WTC11 (cell line): ENCODE data around the gene MAN2B1. TPM values are rescaled to one million over a fixed set of nuclear protein-coding genes. Genes with fewer than 3 reads are reported as not detected.

Experiments used
- ATF1 ChIP-seq: sonication (generic); formaldehyde crosslinking; IDR thresholded peaks from 2 replicates; pipeline ENCODE4 v1.8.1; 2023; ENCODE audit warnings: mild to moderate bottlenecking, moderate library complexity, missing genetic modification reagents
- ESRRA ChIP-seq: sonication (generic); formaldehyde crosslinking; IDR thresholded peaks from 2 replicates; pipeline ENCODE4 v1.8.1; 2022; ENCODE audit warnings: mild to moderate bottlenecking, missing genetic modification reagents, borderline replicate concordance
- FOXP1 ChIP-seq: sonication (generic); formaldehyde crosslinking; IDR thresholded peaks from 2 replicates; pipeline ENCODE4 v1.8.0; 2022; ENCODE audit warnings: missing genetic modification reagents, mild to moderate bottlenecking, moderate library complexity, borderline replicate concordance
- GRHL2 ChIP-seq: fragments of 250-450 bp; sonication (Bioruptor Pico); IDR thresholded peaks from 2 replicates; pipeline ENCODE4 v1.8.0; 2022; ENCODE audit warnings: mild to moderate bottlenecking, moderate library complexity; ENCODE audit not compliant: insufficient replicate concordance, severe bottlenecking
- GTF2I ChIP-seq: fragments of 250-450 bp; sonication (Bioruptor Pico); conservative IDR thresholded peaks from 2 replicates; pipeline ENCODE4 v1.4.0; 2021; ENCODE audit warnings: mild to moderate bottlenecking
- MXD4 ChIP-seq: fragments of 250-450 bp; sonication (Bioruptor Pico); IDR thresholded peaks from 2 replicates; pipeline ENCODE4 v1.8.0; 2021; ENCODE audit warnings: mild to moderate bottlenecking, moderate library complexity, borderline replicate concordance
- NFE2L1 ChIP-seq: sonication (generic); formaldehyde crosslinking; IDR thresholded peaks from 2 replicates; pipeline ENCODE4 v1.8.1; 2023; ENCODE audit warnings: missing genetic modification reagents
- NR3C1 ChIP-seq: sonication (generic); formaldehyde crosslinking; conservative IDR thresholded peaks from 2 replicates; pipeline ENCODE4 v1.8.1; 2023; ENCODE audit warnings: low read depth, mild to moderate bottlenecking, missing genetic modification reagents
- PRRX2 ChIP-seq: fragments of 250-450 bp; sonication (Bioruptor Pico); IDR thresholded peaks from 2 replicates; pipeline ENCODE4 v1.8.0; 2021; ENCODE audit warnings: mild to moderate bottlenecking
- SOX15 ChIP-seq: fragments of 250-450 bp; sonication (Bioruptor Pico); IDR thresholded peaks from 2 replicates; pipeline ENCODE4 v1.9.0; 2021; ENCODE audit warnings: mild to moderate bottlenecking
- TEAD1 ChIP-seq: sonication (generic); formaldehyde crosslinking; IDR thresholded peaks from 2 replicates; pipeline ENCODE4 v1.8.0; 2022; ENCODE audit warnings: mild to moderate bottlenecking, missing genetic modification reagents
- TEAD4 ChIP-seq: sonication (generic); formaldehyde crosslinking; IDR thresholded peaks from 2 replicates; pipeline ENCODE4 v1.8.0; 2022; ENCODE audit warnings: mild to moderate bottlenecking, missing genetic modification reagents
- ZNF121 ChIP-seq: sonication (generic); formaldehyde crosslinking; IDR thresholded peaks from 2 replicates; pipeline ENCODE4 v1.8.0; 2023; ENCODE audit warnings: missing genetic modification reagents
- ZNF232 ChIP-seq: sonication (generic); formaldehyde crosslinking; IDR thresholded peaks from 2 replicates; pipeline ENCODE4 v1.8.0; 2022; ENCODE audit warnings: mild to moderate bottlenecking, missing genetic modification reagents
- ZNF396 ChIP-seq: fragments of 250-450 bp; sonication (Bioruptor Pico); IDR thresholded peaks from 2 replicates; pipeline ENCODE4 v1.8.0; 2021; ENCODE audit warnings: mild to moderate bottlenecking, moderate library complexity, borderline replicate concordance
- ZNF423 ChIP-seq: fragments of 250-450 bp; sonication (Bioruptor Pico); IDR thresholded peaks from 2 replicates; pipeline ENCODE4 v2.1.2; 2022; ENCODE audit warnings: mild to moderate bottlenecking, moderate library complexity
- total RNA-seq: library from RNA; stranded (reverse); gene quantifications from 3 replicates; pipeline ENCODE4 v1.2.3, GENCODE V29; 2021
- TF ChIP-seq, protein P1 (sequence below): sonication (generic); formaldehyde crosslinking; IDR thresholded peaks from 2 replicates; pipeline ENCODE4 v1.8.1; 2023; ENCODE audit warnings: mild to moderate bottlenecking, missing genetic modification reagents, moderate library complexity
- TF ChIP-seq, protein P2 (sequence below): sonication (generic); formaldehyde crosslinking; IDR thresholded peaks from 2 replicates; pipeline ENCODE4 v1.8.0; 2023; ENCODE audit warnings: missing genetic modification reagents
- TF ChIP-seq, protein P3 (sequence below): sonication (generic); formaldehyde crosslinking; IDR thresholded peaks from 2 replicates; pipeline ENCODE4 v1.8.0; 2022; ENCODE audit warnings: mild to moderate bottlenecking, missing genetic modification reagents
- TF ChIP-seq, protein P4 (sequence below): sonication (generic); formaldehyde crosslinking; IDR thresholded peaks from 2 replicates; pipeline ENCODE4 v1.8.1; 2023; ENCODE audit warnings: mild to moderate bottlenecking, missing genetic modification reagents
- TF ChIP-seq, protein P5 (sequence below): sonication (generic); formaldehyde crosslinking; IDR thresholded peaks from 2 replicates; pipeline ENCODE4 v1.8.1; 2023; ENCODE audit warnings: mild to moderate bottlenecking, missing genetic modification reagents, borderline replicate concordance
- TF ChIP-seq, protein P6 (sequence below): sonication (generic); formaldehyde crosslinking; IDR thresholded peaks from 2 replicates; pipeline ENCODE4 v1.8.0; 2022; ENCODE audit warnings: mild to moderate bottlenecking, missing genetic modification reagents
- TF ChIP-seq, protein P7 (sequence below): fragments of 250-450 bp; sonication (Bioruptor Pico); conservative IDR thresholded peaks from 2 replicates; pipeline ENCODE4 v1.9.0; 2021; ENCODE audit warnings: mild to moderate bottlenecking
- TF ChIP-seq, protein P8 (sequence below): fragments of 250-450 bp; sonication (Bioruptor Pico); IDR thresholded peaks from 2 replicates; pipeline ENCODE4 v1.9.0; 2021; ENCODE audit warnings: moderate library complexity, mild to moderate bottlenecking, inconsistent platforms, borderline replicate concordance
- TF ChIP-seq, protein P9 (sequence below): sonication (generic); formaldehyde crosslinking; conservative IDR thresholded peaks from 2 replicates; pipeline ENCODE4 v1.8.1; 2023; ENCODE audit warnings: mild to moderate bottlenecking, low read depth, missing genetic modification reagents, moderate library complexity

The MAN2B1 gene
- total RNA-seq, 1 experiment from 2014 or later: 73.4 TPM

DNA sequence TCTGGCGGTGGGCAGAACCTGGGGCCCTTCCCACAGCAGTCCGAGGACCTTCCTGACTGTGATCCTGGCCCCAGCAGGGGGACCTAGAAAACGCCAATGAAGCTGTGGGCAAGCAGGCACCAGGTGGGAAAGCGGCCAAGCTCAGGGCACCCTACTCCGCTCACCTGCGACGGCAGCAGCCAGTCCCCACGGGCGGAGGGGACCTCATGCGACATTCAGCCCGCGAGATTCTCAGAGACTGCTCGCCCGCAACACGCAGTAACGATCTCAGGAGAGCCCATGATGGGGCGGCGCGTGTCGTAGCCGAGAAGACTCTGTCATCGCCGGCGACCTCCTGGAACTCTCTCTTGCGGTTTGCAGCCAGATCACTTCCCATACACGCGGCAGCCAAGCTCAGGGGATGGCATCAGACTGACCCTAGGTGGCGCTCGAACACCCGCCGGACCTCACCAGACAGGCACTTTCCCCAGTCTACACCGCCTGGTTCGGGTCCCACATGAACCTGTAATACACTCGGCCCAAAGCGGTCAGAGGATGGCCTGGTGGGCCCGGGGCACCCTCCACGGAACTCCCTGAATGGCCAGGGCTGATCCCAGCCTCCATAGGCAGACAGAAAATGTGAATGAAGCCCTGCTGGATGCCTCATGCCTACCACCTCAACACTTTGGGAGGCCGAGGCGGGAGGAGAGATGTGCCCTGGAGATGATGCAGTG is 26.5 kb downstream of the MAN2B1 start (continued):
- TF ChIP-seq PRRX2 (CRISPR knock-in tag) (no peak), ZNF121 (peak; percentile 93), ATF1 (CRISPR knock-in tag) (no peak), FOXP1 (CRISPR knock-in tag) (peak; percentile 92; the same call in 1 of the 2 replicates), NFE2L1 (CRISPR knock-in tag) (no peak), TEAD1 (CRISPR knock-in tag) (no peak), GRHL2 (CRISPR knock-in tag) (no peak), SOX15 (CRISPR knock-in tag) (no peak), ZNF423 (no peak), ZNF396 (CRISPR knock-in tag) (no peak), GTF2I (CRISPR knock-in tag) (no peak; the same call in 1 of the 2 replicates), MXD4 (no peak), TEAD4 (CRISPR knock-in tag) (no peak), ZNF232 (CRISPR knock-in tag) (no peak), NR3C1 (CRISPR knock-in tag) (no peak), ESRRA (CRISPR knock-in tag) (0 out of 2 replicates have a peak, but pooled peaks have one; percentile 49)
- TF ChIP-seq, protein P1, sequence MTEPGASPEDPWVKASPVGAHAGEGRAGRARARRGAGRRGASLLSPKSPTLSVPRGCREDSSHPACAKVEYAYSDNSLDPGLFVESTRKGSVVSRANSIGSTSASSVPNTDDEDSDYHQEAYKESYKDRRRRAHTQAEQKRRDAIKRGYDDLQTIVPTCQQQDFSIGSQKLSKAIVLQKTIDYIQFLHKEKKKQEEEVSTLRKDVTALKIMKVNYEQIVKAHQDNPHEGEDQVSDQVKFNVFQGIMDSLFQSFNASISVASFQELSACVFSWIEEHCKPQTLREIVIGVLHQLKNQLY (CRISPR knock-in tag): no peak
- TF ChIP-seq, protein P2, sequence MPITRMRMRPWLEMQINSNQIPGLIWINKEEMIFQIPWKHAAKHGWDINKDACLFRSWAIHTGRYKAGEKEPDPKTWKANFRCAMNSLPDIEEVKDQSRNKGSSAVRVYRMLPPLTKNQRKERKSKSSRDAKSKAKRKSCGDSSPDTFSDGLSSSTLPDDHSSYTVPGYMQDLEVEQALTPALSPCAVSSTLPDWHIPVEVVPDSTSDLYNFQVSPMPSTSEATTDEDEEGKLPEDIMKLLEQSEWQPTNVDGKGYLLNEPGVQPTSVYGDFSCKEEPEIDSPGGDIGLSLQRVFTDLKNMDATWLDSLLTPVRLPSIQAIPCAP: no peak
- TF ChIP-seq, protein P3, sequence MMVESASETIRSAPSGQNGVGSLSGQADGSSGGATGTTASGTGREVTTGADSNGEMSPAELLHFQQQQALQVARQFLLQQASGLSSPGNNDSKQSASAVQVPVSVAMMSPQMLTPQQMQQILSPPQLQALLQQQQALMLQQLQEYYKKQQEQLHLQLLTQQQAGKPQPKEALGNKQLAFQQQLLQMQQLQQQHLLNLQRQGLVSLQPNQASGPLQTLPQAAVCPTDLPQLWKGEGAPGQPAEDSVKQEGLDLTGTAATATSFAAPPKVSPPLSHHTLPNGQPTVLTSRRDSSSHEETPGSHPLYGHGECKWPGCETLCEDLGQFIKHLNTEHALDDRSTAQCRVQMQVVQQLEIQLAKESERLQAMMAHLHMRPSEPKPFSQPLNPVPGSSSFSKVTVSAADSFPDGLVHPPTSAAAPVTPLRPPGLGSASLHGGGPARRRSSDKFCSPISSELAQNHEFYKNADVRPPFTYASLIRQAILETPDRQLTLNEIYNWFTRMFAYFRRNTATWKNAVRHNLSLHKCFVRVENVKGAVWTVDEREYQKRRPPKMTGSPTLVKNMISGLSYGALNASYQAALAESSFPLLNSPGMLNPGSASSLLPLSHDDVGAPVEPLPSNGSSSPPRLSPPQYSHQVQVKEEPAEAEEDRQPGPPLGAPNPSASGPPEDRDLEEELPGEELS (CRISPR knock-in tag): no peak
- TF ChIP-seq, protein P4, sequence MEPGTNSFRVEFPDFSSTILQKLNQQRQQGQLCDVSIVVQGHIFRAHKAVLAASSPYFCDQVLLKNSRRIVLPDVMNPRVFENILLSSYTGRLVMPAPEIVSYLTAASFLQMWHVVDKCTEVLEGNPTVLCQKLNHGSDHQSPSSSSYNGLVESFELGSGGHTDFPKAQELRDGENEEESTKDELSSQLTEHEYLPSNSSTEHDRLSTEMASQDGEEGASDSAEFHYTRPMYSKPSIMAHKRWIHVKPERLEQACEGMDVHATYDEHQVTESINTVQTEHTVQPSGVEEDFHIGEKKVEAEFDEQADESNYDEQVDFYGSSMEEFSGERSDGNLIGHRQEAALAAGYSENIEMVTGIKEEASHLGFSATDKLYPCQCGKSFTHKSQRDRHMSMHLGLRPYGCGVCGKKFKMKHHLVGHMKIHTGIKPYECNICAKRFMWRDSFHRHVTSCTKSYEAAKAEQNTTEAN (CRISPR knock-in tag): no peak
- TF ChIP-seq, protein P5, sequence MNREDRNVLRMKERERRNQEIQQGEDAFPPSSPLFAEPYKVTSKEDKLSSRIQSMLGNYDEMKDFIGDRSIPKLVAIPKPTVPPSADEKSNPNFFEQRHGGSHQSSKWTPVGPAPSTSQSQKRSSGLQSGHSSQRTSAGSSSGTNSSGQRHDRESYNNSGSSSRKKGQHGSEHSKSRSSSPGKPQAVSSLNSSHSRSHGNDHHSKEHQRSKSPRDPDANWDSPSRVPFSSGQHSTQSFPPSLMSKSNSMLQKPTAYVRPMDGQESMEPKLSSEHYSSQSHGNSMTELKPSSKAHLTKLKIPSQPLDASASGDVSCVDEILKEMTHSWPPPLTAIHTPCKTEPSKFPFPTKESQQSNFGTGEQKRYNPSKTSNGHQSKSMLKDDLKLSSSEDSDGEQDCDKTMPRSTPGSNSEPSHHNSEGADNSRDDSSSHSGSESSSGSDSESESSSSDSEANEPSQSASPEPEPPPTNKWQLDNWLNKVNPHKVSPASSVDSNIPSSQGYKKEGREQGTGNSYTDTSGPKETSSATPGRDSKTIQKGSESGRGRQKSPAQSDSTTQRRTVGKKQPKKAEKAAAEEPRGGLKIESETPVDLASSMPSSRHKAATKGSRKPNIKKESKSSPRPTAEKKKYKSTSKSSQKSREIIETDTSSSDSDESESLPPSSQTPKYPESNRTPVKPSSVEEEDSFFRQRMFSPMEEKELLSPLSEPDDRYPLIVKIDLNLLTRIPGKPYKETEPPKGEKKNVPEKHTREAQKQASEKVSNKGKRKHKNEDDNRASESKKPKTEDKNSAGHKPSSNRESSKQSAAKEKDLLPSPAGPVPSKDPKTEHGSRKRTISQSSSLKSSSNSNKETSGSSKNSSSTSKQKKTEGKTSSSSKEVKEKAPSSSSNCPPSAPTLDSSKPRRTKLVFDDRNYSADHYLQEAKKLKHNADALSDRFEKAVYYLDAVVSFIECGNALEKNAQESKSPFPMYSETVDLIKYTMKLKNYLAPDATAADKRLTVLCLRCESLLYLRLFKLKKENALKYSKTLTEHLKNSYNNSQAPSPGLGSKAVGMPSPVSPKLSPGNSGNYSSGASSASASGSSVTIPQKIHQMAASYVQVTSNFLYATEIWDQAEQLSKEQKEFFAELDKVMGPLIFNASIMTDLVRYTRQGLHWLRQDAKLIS: no peak
- TF ChIP-seq, protein P6, sequence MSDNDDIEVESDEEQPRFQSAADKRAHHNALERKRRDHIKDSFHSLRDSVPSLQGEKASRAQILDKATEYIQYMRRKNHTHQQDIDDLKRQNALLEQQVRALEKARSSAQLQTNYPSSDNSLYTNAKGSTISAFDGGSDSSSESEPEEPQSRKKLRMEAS (CRISPR knock-in tag): peak; percentile 89
- TF ChIP-seq, protein P7, sequence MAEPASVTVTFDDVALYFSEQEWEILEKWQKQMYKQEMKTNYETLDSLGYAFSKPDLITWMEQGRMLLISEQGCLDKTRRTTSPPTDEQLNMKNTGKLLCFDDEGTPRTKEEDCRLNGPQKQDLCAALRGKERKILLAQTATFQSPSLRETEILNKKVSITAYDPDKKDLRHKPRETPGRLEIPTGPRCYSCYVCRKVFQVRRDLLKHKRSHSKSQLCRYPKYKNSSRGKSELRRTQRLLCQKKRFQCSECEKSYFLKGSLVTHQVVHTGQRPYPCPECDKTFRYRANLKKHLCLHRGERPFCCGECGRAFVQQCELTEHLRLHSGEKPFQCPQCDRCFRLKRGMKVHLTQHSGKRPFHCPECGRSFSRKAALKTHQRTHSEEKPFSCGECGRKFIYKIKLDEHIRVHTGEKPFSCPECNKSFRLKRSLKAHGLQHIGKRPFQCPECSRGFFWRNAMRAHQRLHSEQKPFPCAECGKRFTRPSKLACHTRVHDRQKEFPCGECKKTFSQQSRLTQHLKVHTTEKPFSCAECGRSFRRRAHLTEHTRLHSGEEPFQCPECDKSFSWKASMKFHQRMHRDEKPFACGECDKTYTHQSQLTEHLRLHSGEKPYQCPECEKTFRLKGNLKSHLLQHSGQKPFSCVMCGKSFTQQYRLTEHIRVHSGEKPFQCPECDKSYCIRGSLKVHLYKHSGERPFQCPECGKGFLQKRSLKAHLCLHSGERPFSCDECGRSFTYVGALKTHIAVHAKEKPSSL: no peak
- TF ChIP-seq, protein P8, sequence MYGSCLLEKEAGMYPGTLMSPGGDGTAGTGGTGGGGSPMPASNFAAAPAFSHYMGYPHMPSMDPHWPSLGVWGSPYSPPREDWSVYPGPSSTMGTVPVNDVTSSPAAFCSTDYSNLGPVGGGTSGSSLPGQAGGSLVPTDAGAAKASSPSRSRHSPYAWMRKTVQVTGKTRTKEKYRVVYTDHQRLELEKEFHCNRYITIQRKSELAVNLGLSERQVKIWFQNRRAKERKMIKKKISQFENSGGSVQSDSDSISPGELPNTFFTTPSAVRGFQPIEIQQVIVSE: no peak
- TF ChIP-seq, protein P9, sequence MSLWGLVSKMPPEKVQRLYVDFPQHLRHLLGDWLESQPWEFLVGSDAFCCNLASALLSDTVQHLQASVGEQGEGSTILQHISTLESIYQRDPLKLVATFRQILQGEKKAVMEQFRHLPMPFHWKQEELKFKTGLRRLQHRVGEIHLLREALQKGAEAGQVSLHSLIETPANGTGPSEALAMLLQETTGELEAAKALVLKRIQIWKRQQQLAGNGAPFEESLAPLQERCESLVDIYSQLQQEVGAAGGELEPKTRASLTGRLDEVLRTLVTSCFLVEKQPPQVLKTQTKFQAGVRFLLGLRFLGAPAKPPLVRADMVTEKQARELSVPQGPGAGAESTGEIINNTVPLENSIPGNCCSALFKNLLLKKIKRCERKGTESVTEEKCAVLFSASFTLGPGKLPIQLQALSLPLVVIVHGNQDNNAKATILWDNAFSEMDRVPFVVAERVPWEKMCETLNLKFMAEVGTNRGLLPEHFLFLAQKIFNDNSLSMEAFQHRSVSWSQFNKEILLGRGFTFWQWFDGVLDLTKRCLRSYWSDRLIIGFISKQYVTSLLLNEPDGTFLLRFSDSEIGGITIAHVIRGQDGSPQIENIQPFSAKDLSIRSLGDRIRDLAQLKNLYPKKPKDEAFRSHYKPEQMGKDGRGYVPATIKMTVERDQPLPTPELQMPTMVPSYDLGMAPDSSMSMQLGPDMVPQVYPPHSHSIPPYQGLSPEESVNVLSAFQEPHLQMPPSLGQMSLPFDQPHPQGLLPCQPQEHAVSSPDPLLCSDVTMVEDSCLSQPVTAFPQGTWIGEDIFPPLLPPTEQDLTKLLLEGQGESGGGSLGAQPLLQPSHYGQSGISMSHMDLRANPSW: no peak
